Measurements from ENCODE around the gene NCAM2. TPM values are rescaled to one million over a fixed set of nuclear protein-coding genes. Genes with fewer than 3 reads are reported as not detected.

NCAM2 gene
- total RNA-seq, 4 donors from 2014 or later = 3.2 to 9.1 (median 4.6) TPM

- Histone ChIP-seq H3K36me3 (no peaks in the 10 kb centered on the region), H3K27ac (no peak overlapping the region), H3K9me3 (no peaks in the 10 kb centered on the region), H3K27me3 (no peaks in the 10 kb centered on the region), H3K4me3 (no peak overlapping the region), H3K4me1 (no peaks in the 10 kb centered on the region)
- no peak for ATAC-seq
- no peak for TF ChIP-seq EP300 (IDR thresholded peaks at IDR 0.05)
- TF ChIP-seq POLR2A (IDR thresholded peaks at IDR 0.05) = no peak
- no peak for TF ChIP-seq CTCF (IDR thresholded peaks at IDR 0.05)
- no peak for TF ChIP-seq POLR2AphosphoS5 (IDR thresholded peaks at IDR 0.05)
- whole genome bisulfite sequencing, 2 donors (ENCODE audit: low coverage in 1 of 2) = 19 to 44% methylated on average over 2 of the region's 2 CpGs
These were observed 47.9 kb downstream of the NCAM2 start for GRCh38 chr21:21046063-21046462.

GRCh38 chr21:21051109-21052055 lies 53.2 kb downstream of the NCAM2 start:
- Histone ChIP-seq H3K9me3 (no peaks in the 10 kb centered on the region), H3K4me3 (no peak overlapping the region), H3K27me3 (no peaks in the 10 kb centered on the region), H3K27ac (no peak overlapping the region), H3K4me1 (no peaks in the 10 kb centered on the region), H3K36me3 (no peaks in the 10 kb centered on the region)
- TF ChIP-seq EP300 (IDR thresholded peaks at IDR 0.05) (no peak), POLR2AphosphoS5 (IDR thresholded peaks at IDR 0.05) (no peak), CTCF (IDR thresholded peaks at IDR 0.05) (no peak), POLR2A (IDR thresholded peaks at IDR 0.05) (no peak)
- no peak for ATAC-seq
- 63 to 70% methylated on average over 4 of the region's 4 CpGs for WGBS, 2 donors (ENCODE audit: low coverage in 1 of 2)

GRCh38 chr21:21052672-21053071 lies 54.5 kb downstream of the NCAM2 start:
- WGBS, 2 donors (ENCODE audit: low coverage in 1 of 2) = 89 to 95% methylated on average over 2 of the region's 2 CpGs
- Histone ChIP-seq H3K36me3 (no peaks in the 10 kb centered on the region), H3K27ac (no peak overlapping the region), H3K9me3 (no peaks in the 10 kb centered on the region), H3K4me1 (no peaks in the 10 kb centered on the region), H3K27me3 (no peaks in the 10 kb centered on the region), H3K4me3 (no peak overlapping the region)
- ATAC-seq = no peak
- no peak for TF ChIP-seq POLR2AphosphoS5 (IDR thresholded peaks at IDR 0.05)
- TF ChIP-seq POLR2A (IDR thresholded peaks at IDR 0.05) = no peak

- no peaks in the 10 kb centered on the region for H3K4me1 ChIP-seq
- H3K27me3 ChIP-seq = no peaks in the 10 kb centered on the region
- H3K9me3 ChIP-seq = no peaks in the 10 kb centered on the region
- no peaks in the 10 kb centered on the region for H3K36me3 ChIP-seq
- TF ChIP-seq POLR2AphosphoS5 (IDR thresholded peaks at IDR 0.05) (no peak), CTCF (IDR thresholded peaks at IDR 0.05) (no peak), EP300 (IDR thresholded peaks at IDR 0.05) (no peak), POLR2A (IDR thresholded peaks at IDR 0.05) (no peak)
- ATAC-seq = no peak
- H3K27ac ChIP-seq = no peak overlapping the region
- H3K4me3 ChIP-seq = no peak overlapping the region
- 76 to 84% methylated on average over 8 of the region's 8 CpGs for WGBS, 2 donors (ENCODE audit: low coverage in 1 of 2)
These were observed 59.3 kb downstream of the NCAM2 start for GRCh38 chr21:21057349-21058062.

GRCh38 chr21:21063828-21064227 lies 65.6 kb downstream of the NCAM2 start:
- no peaks in the 10 kb centered on the region for H3K27me3 ChIP-seq
- H3K36me3 ChIP-seq = no peaks in the 10 kb centered on the region
- no peak for ATAC-seq
- no peak overlapping the region for H3K27ac ChIP-seq
- no peaks in the 10 kb centered on the region for H3K9me3 ChIP-seq
- 71 to 100% methylated on average over 1 of the region's 1 CpG for WGBS, 2 donors (ENCODE audit: low coverage in 1 of 2)
- no peak overlapping the region for H3K4me3 ChIP-seq
- H3K4me1 ChIP-seq = no peaks in the 10 kb centered on the region
- TF ChIP-seq CTCF (IDR thresholded peaks at IDR 0.05) (no peak), EP300 (IDR thresholded peaks at IDR 0.05) (no peak), POLR2AphosphoS5 (IDR thresholded peaks at IDR 0.05) (no peak), POLR2A (IDR thresholded peaks at IDR 0.05) (no peak)
